ENCODE measurements around the gene ST7. TPM values are rescaled to one million over a fixed set of nuclear protein-coding genes. Genes with fewer than 3 reads are reported as not detected.

Gene ST7
- total and polyA plus RNA-seq, 2 experiments from 2014 or later: 9.9 to 18.3 TPM

- Histone ChIP-seq H3F3A (replicated peaks; ENCODE audit: low read depth) (no peaks in the 10 kb centered on the region), H3K79me2 (replicated peaks; ENCODE audit: insufficient read depth) (no peaks in the 10 kb centered on the region), H3K27me3 (ENCODE audit: insufficient read depth) (no peaks in the 10 kb centered on the region), H4K20me1 (replicated peaks; ENCODE audit: insufficient read depth) (no peaks in the 10 kb centered on the region), H3K4me2 (no peak overlapping the region), H2AFZ (no peak overlapping the region), H3K4me1 (ENCODE audit: insufficient read depth) (peaks cover 8% of the 10 kb centered on the region; the same call in 1 of the 2 replicates), H3K9me2 (ENCODE audit: insufficient read depth) (0 out of 2 replicates have a peak, but pooled peaks cover 6% of the 10 kb centered on the region), H3K36me3 (ENCODE audit: insufficient read depth) (no peaks in the 10 kb centered on the region), H3K27ac (ENCODE audit: low read depth) (no peak overlapping the region), H3K4me3 (no peak overlapping the region)
- DNase-seq (ENCODE audit: low spot score): no peak
- H3K27ac Mint-ChIP-seq: no peak overlapping the region
- H3K9me3 Mint-ChIP-seq: no peaks in the 10 kb centered on the region
- H3K4me1 Mint-ChIP-seq: peaks cover 13% of the 10 kb centered on the region; the same call in 2 of the 3 replicates
- no peak overlapping the region for H3K4me3 Mint-ChIP-seq
- no peaks in the 10 kb centered on the region for H3K36me3 Mint-ChIP-seq (ENCODE audit: low read depth)
- peaks cover 9% of the 10 kb centered on the region for H3K27me3 Mint-ChIP-seq (ENCODE audit: insufficient read depth, low read depth, poor library complexity)
- TF ChIP-seq POLR2AphosphoS5 (IDR thresholded peaks at IDR 0.05; ENCODE audit: low read depth) (no peak), NANOG (IDR thresholded peaks at IDR 0.05; ENCODE audit: borderline replicate concordance) (no peak), ZNF462 (CRISPR knock-in tag; IDR thresholded peaks at IDR 0.05) (no peak), ZNF331 (CRISPR knock-in tag; IDR thresholded peaks at IDR 0.05; ENCODE audit: low read depth) (no peak), EZH2phosphoT487 (IDR thresholded peaks at IDR 0.05; ENCODE audit: unreplicated experiment) (no peak), CREB1 (CRISPR knock-in tag; IDR thresholded peaks at IDR 0.05; ENCODE audit: low read depth) (no peak), ZNF114 (CRISPR knock-in tag; IDR thresholded peaks at IDR 0.05) (no peak), STAT1 (IDR thresholded peaks at IDR 0.05; ENCODE audit: unreplicated experiment) (no peak), JUNB (IDR thresholded peaks at IDR 0.05; ENCODE audit: unreplicated experiment) (no peak), EZH2 (IDR thresholded peaks at IDR 0.05; ENCODE audit: low read depth, unreplicated experiment) (no peak), CTCF (conservative IDR thresholded peaks at IDR 0.05; ENCODE audit: low read depth in 2 of 2) (no peak), ETS1 (IDR thresholded peaks at IDR 0.05) (no peak), REST (IDR thresholded peaks at IDR 0.05; ENCODE audit: unreplicated experiment) (no peak)
- ATAC-seq: no peak
Measured at GRCh38 chr7:117203205-117203604, 249.9 kb downstream of the ST7 start.
